Nephron (organoid): ENCODE data around the gene PPP6R1.

Experiments used
- H3K27ac Mint-ChIP-seq, 3 experiments: 2 replicates each; pipeline ENCODE4 v1.8.0; 2020; ENCODE audit warnings: mixed read lengths in 3 of 3, mild to moderate bottlenecking in 2 of 3, moderate library complexity in 1 of 3
- H3K27me3 Mint-ChIP-seq: 2 replicates; pipeline ENCODE4 v1.8.0; 2021; ENCODE audit warnings: low read depth, mild to moderate bottlenecking, moderate library complexity, mixed read lengths
- H3K36me3 Mint-ChIP-seq: 2 replicates; pipeline ENCODE4 v1.8.0; 2020; ENCODE audit warnings: low read depth, mixed read lengths
- H3K4me1 Mint-ChIP-seq: 2 replicates; pipeline ENCODE4 v1.8.0; 2020; ENCODE audit warnings: mixed read lengths
- H3K4me3 Mint-ChIP-seq, 3 experiments: 2 replicates each; pipeline ENCODE4 v1.8.0; 2020; ENCODE audit warnings: mild to moderate bottlenecking in 3 of 3, mixed read lengths in 3 of 3, moderate library complexity in 2 of 3
- H3K9me3 Mint-ChIP-seq: 2 replicates; pipeline ENCODE4 v1.8.0; 2020; ENCODE audit warnings: mixed read lengths
- CTCF ChIP-seq, 3 experiments: fragments of 200-600 bp; sonication (generic); IDR thresholded peaks; one replicate each; pipeline ENCODE4 v1.5.0; 2021; ENCODE audit warnings: antibody characterized with exemption in 3 of 3; ENCODE audit not compliant: unreplicated experiment in 3 of 3

PPP6R1 gene

GRCh38 chr19:55249841-55250240, 9.0 kb downstream of the PPP6R1 start:
- no peak overlapping the region for H3K4me3 Mint-ChIP-seq
- no peak for TF ChIP-seq CTCF (IDR thresholded peaks at IDR 0.05; ENCODE audit: unreplicated experiment in 3 of 3)
- H3K4me1 Mint-ChIP-seq = peaks cover 11% of the 10 kb centered on the region
- no peak overlapping the region for H3K27ac Mint-ChIP-seq
- no peaks in the 10 kb centered on the region for H3K27me3 Mint-ChIP-seq
- H3K9me3 Mint-ChIP-seq = no peaks in the 10 kb centered on the region
- H3K36me3 Mint-ChIP-seq = peaks cover 6% of the 10 kb centered on the region

- Mint-ChIP-seq H3K36me3 (peaks cover 13% of the 10 kb centered on the region), H3K27ac (no peak overlapping the region), H3K9me3 (no peaks in the 10 kb centered on the region), H3K4me3 (no peak overlapping the region), H3K4me1 (no peaks in the 10 kb centered on the region), H3K27me3 (no peaks in the 10 kb centered on the region)
- TF ChIP-seq CTCF (IDR thresholded peaks at IDR 0.05; ENCODE audit: unreplicated experiment in 3 of 3) = no peak
Observed at GRCh38 chr19:55248704-55249103, 10.1 kb downstream of the PPP6R1 start.

GRCh38 chr19:55248166-55248675, 10.6 kb downstream of the PPP6R1 start:
- H3K27me3 Mint-ChIP-seq = no peaks in the 10 kb centered on the region
- no peak overlapping the region for H3K4me3 Mint-ChIP-seq
- H3K4me1 Mint-ChIP-seq = no peaks in the 10 kb centered on the region
- H3K9me3 Mint-ChIP-seq = no peaks in the 10 kb centered on the region
- no peak overlapping the region for H3K27ac Mint-ChIP-seq
- TF ChIP-seq CTCF (IDR thresholded peaks at IDR 0.05; ENCODE audit: unreplicated experiment in 3 of 3) = no peak
- H3K36me3 Mint-ChIP-seq = peaks cover 13% of the 10 kb centered on the region

- no peaks in the 10 kb centered on the region for H3K9me3 Mint-ChIP-seq
- H3K4me3 Mint-ChIP-seq = no peak overlapping the region
- H3K36me3 Mint-ChIP-seq = peaks cover 16% of the 10 kb centered on the region
- no peaks in the 10 kb centered on the region for H3K4me1 Mint-ChIP-seq
- H3K27me3 Mint-ChIP-seq = no peaks in the 10 kb centered on the region
- no peak overlapping the region for H3K27ac Mint-ChIP-seq
- no peak for TF ChIP-seq CTCF (IDR thresholded peaks at IDR 0.05; ENCODE audit: unreplicated experiment in 3 of 3)
Observed at GRCh38 chr19:55247621-55248099, 11.2 kb downstream of the PPP6R1 start.

GRCh38 chr19:55246462-55247451, 12.1 kb downstream of the PPP6R1 start:
- Mint-ChIP-seq H3K27ac (no peak overlapping the region), H3K4me3 (no peak overlapping the region), H3K9me3 (no peaks in the 10 kb centered on the region), H3K36me3 (peaks cover 19% of the 10 kb centered on the region), H3K27me3 (no peaks in the 10 kb centered on the region), H3K4me1 (no peaks in the 10 kb centered on the region)
- TF ChIP-seq CTCF (IDR thresholded peaks at IDR 0.05; ENCODE audit: unreplicated experiment in 3 of 3) = no peak
